ENCODE data around the gene ARHGAP12. TPM values are rescaled to one million over a fixed set of nuclear protein-coding genes. Genes with fewer than 3 reads are reported as not detected.
"Not testable (repeated sequence)": the region's sequence is repeated elsewhere in the genome, so short reads cannot be mapped to it uniquely, and the experiment has no call there.

Gene ARHGAP12
- polyA plus RNA-seq, 2 donors = 6.9 to 19.8 TPM

DNA sequence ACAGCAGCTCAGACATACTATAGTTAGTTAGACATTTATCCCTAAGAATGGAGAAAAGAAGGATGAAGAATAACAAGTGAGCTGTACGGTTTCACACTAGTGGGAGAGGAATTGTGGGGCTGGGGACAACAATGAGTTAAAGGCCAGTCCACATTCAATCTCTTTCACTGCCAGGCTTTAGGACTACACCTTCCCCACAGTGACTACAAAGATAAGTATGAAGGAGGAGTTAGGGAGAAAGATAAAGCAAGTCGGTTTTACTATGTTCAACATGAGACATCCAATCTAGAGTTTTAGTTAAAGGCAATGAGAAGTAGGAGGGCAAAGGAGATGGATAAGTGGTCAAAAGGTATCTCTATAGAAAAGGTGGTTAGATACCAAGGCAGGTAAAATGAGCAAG, 16.3 kb downstream of the ARHGAP12 start:
- Histone ChIP-seq H3K4me1 (ENCODE audit: control insufficient read depth in 2 of 2, insufficient read depth in 2 of 2, low read length in 1 of 2) (peaks cover 0 to 5% of the 10 kb centered on the region in 2 donors), H3K27ac (ENCODE audit: low read depth in 2 of 2, low read length in 1 of 2) (no peak overlapping the region), H3K4me3 (ENCODE audit: low read depth in 1 of 2, low read length in 2 of 2) (no peak overlapping the region), H3K36me3 (ENCODE audit: control insufficient read depth in 2 of 2, insufficient read depth in 2 of 2, low read length in 1 of 2) (no peaks in the 10 kb centered on the region), H3K9me3 (ENCODE audit: control insufficient read depth in 2 of 2, insufficient read depth in 1 of 2, low read depth in 1 of 2, low read length in 1 of 2) (no peaks in the 10 kb centered on the region), H3K27me3 (ENCODE audit: control insufficient read depth in 1 of 2, insufficient read depth in 2 of 2, low read length in 2 of 2) (no peaks in the 10 kb centered on the region)
- 36 to 45% methylated on average over 2 of the region's 2 CpGs for WGBS, 2 donors

- H3K4me3 ChIP-seq (ENCODE audit: low read depth in 1 of 2, low read length in 2 of 2) = no peak overlapping the region
- no peaks in the 10 kb centered on the region for H3K27me3 ChIP-seq (ENCODE audit: control insufficient read depth in 1 of 2, insufficient read depth in 2 of 2, low read length in 2 of 2)
- H3K9me3 ChIP-seq (ENCODE audit: control insufficient read depth in 2 of 2, insufficient read depth in 1 of 2, low read depth in 1 of 2, low read length in 1 of 2) = no peaks in the 10 kb centered on the region
- H3K4me1 ChIP-seq (ENCODE audit: control insufficient read depth in 2 of 2, insufficient read depth in 2 of 2, low read length in 1 of 2) = peaks cover 0 to 5% of the 10 kb centered on the region in 2 donors
- WGBS, 2 donors = 85 to 97% methylated on average over 3 of the region's 3 CpGs
- H3K36me3 ChIP-seq (ENCODE audit: control insufficient read depth in 2 of 2, insufficient read depth in 2 of 2, low read length in 1 of 2) = no peaks in the 10 kb centered on the region
- no peak overlapping the region for H3K27ac ChIP-seq (ENCODE audit: low read depth in 2 of 2, low read length in 1 of 2)
Observed at GRCh38 chr10:31910016-31910415, 18.6 kb downstream of the ARHGAP12 start.

- Histone ChIP-seq H3K36me3 (ENCODE audit: control insufficient read depth in 2 of 2, insufficient read depth in 2 of 2, low read length in 1 of 2) (no peaks in the 10 kb centered on the region), H3K4me3 (ENCODE audit: low read depth in 1 of 2, low read length in 2 of 2) (no peak overlapping the region), H3K27ac (ENCODE audit: low read depth in 2 of 2, low read length in 1 of 2) (no peak overlapping the region), H3K9me3 (ENCODE audit: control insufficient read depth in 2 of 2, insufficient read depth in 1 of 2, low read depth in 1 of 2, low read length in 1 of 2) (no peaks in the 10 kb centered on the region), H3K27me3 (ENCODE audit: control insufficient read depth in 1 of 2, insufficient read depth in 2 of 2, low read length in 2 of 2) (no peaks in the 10 kb centered on the region), H3K4me1 (ENCODE audit: control insufficient read depth in 2 of 2, insufficient read depth in 2 of 2, low read length in 1 of 2) (peaks cover 0 to 4% of the 10 kb centered on the region in 2 donors)
- 69 to 72% methylated on average over 7 of the region's 7 CpGs for WGBS, 2 donors
Observed at GRCh38 chr10:31908157-31908556, 20.5 kb downstream of the ARHGAP12 start.

DNA sequence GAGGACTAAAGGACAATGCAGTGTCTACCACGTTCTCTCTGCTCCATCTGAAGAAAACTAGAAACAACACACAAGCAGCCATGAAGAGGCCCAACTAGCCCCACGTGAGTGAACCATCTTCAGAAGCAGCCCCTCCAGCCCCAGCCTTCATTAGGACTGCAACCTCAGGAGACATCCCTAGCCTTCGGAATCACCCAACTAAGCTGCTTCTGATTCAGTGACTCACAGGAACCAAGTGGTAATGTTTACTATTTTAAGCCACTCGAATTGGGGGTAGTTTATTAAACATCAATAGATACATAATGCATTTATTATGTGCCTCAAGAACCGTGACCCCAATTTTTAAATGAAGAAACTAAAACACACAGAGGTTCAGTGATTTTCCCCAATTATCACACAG, 22.6 kb downstream of the ARHGAP12 start:
- Histone ChIP-seq H3K27ac (ENCODE audit: low read depth in 2 of 2, low read length in 1 of 2) (no peak overlapping the region), H3K4me3 (ENCODE audit: low read depth in 1 of 2, low read length in 2 of 2) (no peak overlapping the region), H3K9me3 (ENCODE audit: control insufficient read depth in 2 of 2, insufficient read depth in 1 of 2, low read depth in 1 of 2, low read length in 1 of 2) (no peaks in the 10 kb centered on the region), H3K27me3 (ENCODE audit: control insufficient read depth in 1 of 2, insufficient read depth in 2 of 2, low read length in 2 of 2) (no peaks in the 10 kb centered on the region), H3K36me3 (ENCODE audit: control insufficient read depth in 2 of 2, insufficient read depth in 2 of 2, low read length in 1 of 2) (no peaks in the 10 kb centered on the region), H3K4me1 (ENCODE audit: control insufficient read depth in 2 of 2, insufficient read depth in 2 of 2, low read length in 1 of 2) (no peaks in the 10 kb centered on the region)
- 83 to 88% methylated on average over 5 of the region's 5 CpGs for WGBS, 2 donors

DNA sequence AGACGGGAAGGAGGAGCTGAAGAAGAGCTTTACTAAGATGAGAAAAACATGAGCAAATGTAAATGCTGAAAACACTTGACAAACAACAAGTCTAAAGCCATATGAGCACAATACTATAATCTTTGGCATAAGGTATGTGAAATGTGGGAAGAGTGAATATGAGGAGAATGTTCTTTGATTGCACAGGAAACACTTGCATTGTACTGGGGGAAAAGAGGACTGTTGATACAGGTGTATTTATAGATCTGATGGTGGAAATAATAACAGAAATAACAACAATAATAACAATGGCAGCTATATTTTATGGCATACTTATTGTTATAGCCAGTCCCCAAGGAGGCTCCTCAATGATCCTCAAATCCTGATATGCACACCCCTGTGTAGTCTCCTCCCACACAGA, 23.0 kb downstream of the ARHGAP12 start:
- Histone ChIP-seq H3K4me3 (ENCODE audit: low read depth in 1 of 2, low read length in 2 of 2) (no peak overlapping the region), H3K9me3 (ENCODE audit: control insufficient read depth in 2 of 2, insufficient read depth in 1 of 2, low read depth in 1 of 2, low read length in 1 of 2) (no peaks in the 10 kb centered on the region), H3K27ac (ENCODE audit: low read depth in 2 of 2, low read length in 1 of 2) (no peak overlapping the region), H3K4me1 (ENCODE audit: control insufficient read depth in 2 of 2, insufficient read depth in 2 of 2, low read length in 1 of 2) (no peaks in the 10 kb centered on the region), H3K27me3 (ENCODE audit: control insufficient read depth in 1 of 2, insufficient read depth in 2 of 2, low read length in 2 of 2) (no peaks in the 10 kb centered on the region), H3K36me3 (ENCODE audit: control insufficient read depth in 2 of 2, insufficient read depth in 2 of 2, low read length in 1 of 2) (no peaks in the 10 kb centered on the region)
- 79 to 84% methylated on average over 1 of the region's 1 CpG for WGBS, 2 donors

DNA sequence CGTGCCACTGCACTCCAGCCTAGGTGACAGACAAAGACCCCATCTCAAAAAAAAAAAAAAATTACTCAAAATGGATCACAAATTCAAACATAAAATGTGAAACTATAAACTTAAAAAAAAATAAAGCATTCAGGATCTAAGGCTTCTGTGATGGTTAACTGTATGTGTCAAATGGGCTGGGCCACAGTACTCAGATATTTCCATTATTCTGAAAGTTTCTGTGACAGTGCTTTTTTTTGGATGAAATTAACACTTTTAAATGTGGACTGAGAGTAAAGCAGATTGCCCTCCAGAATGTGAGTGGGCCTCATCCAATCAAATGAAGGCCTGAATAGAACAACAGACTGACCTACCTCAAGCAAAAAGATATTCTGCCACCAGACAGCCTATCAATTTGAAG, 26.0 kb downstream of the ARHGAP12 start:
- no peak overlapping the region for H3K27ac ChIP-seq (ENCODE audit: low read depth in 2 of 2, low read length in 1 of 2)
- no peaks in the 10 kb centered on the region for H3K27me3 ChIP-seq (ENCODE audit: control insufficient read depth in 1 of 2, insufficient read depth in 2 of 2, low read length in 2 of 2)
- no peak overlapping the region for H3K4me3 ChIP-seq (ENCODE audit: low read depth in 1 of 2, low read length in 2 of 2)
- H3K4me1 ChIP-seq (ENCODE audit: control insufficient read depth in 2 of 2, insufficient read depth in 2 of 2, low read length in 1 of 2) = peaks cover 0 to 2% of the 10 kb centered on the region in 2 donors
- no peaks in the 10 kb centered on the region for H3K36me3 ChIP-seq (ENCODE audit: control insufficient read depth in 2 of 2, insufficient read depth in 2 of 2, low read length in 1 of 2)
- WGBS, 2 donors = 98 to 100% methylated on average over 1 of the region's 1 CpG
- no peaks in the 10 kb centered on the region for H3K9me3 ChIP-seq (ENCODE audit: control insufficient read depth in 2 of 2, insufficient read depth in 1 of 2, low read depth in 1 of 2, low read length in 1 of 2)

GRCh38 chr10:31897506-31897905, 31.1 kb downstream of the ARHGAP12 start:
- WGBS, 2 donors = 64 to 72% methylated on average over 2 of the region's 2 CpGs
- Histone ChIP-seq H3K36me3 (ENCODE audit: control insufficient read depth in 2 of 2, insufficient read depth in 2 of 2, low read length in 1 of 2) (no peaks in the 10 kb centered on the region), H3K27me3 (ENCODE audit: control insufficient read depth in 1 of 2, insufficient read depth in 2 of 2, low read length in 2 of 2) (no peaks in the 10 kb centered on the region), H3K4me3 (ENCODE audit: low read depth in 1 of 2, low read length in 2 of 2) (no peak overlapping the region), H3K4me1 (ENCODE audit: control insufficient read depth in 2 of 2, insufficient read depth in 2 of 2, low read length in 1 of 2) (peaks cover 0 to 2% of the 10 kb centered on the region in 2 donors), H3K27ac (ENCODE audit: low read depth in 2 of 2, low read length in 1 of 2) (no peak overlapping the region), H3K9me3 (ENCODE audit: control insufficient read depth in 2 of 2, insufficient read depth in 1 of 2, low read depth in 1 of 2, low read length in 1 of 2) (no peaks in the 10 kb centered on the region)

DNA sequence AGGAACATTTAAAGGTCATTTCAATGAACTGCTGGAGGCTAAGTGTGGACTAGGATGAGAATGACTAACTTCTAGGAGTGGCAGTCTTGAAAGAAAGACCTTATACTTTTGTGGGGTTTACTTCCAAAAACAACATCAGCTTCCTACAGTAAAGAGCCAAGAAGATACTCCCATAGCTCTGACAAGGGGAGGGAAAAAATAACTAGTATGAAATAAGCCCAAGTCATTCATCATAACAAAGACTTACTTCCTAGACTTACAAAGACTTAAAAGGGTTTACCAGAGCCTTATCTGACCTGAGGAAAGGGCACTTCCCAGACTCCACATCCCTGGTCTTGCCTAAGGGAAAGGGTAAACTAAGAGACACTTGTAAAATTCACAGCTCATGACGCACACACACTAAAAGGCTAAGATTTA, 31.7 kb downstream of the ARHGAP12 start:
- H3K36me3 ChIP-seq (ENCODE audit: control insufficient read depth in 2 of 2, insufficient read depth in 2 of 2, low read length in 1 of 2) = no peaks in the 10 kb centered on the region
- no peaks in the 10 kb centered on the region for H3K9me3 ChIP-seq (ENCODE audit: control insufficient read depth in 2 of 2, insufficient read depth in 1 of 2, low read depth in 1 of 2, low read length in 1 of 2)
- no peak overlapping the region for H3K4me3 ChIP-seq (ENCODE audit: low read depth in 1 of 2, low read length in 2 of 2)
- WGBS, 2 donors = 45 to 72% methylated on average over 1 of the region's 1 CpG
- no peak overlapping the region for H3K27ac ChIP-seq (ENCODE audit: low read depth in 2 of 2, low read length in 1 of 2)
- H3K27me3 ChIP-seq (ENCODE audit: control insufficient read depth in 1 of 2, insufficient read depth in 2 of 2, low read length in 2 of 2) = no peaks in the 10 kb centered on the region
- H3K4me1 ChIP-seq (ENCODE audit: control insufficient read depth in 2 of 2, insufficient read depth in 2 of 2, low read length in 1 of 2) = peaks cover 0 to 2% of the 10 kb centered on the region in 2 donors

DNA sequence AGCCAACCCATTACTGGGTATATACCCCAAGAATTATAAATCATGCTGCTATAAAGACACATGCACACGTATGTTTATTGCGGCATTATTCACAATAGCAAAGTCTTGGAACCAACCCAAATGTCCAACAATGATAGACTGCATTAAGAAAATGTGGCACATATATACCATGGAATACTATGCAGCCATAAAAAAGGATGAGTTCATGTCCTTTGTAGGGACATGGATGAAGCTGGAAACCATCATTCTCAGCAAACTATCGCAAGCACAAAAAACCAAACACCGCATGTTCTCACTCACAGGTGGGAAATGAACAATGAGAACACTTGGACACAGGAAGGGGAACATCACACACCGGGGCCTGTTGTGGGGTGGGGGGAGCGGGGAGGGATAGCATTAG, 32.9 kb downstream of the ARHGAP12 start:
- not testable (repeated sequence) for H3K4me1 ChIP-seq (ENCODE audit: control insufficient read depth in 2 of 2, insufficient read depth in 2 of 2, low read length in 1 of 2); H3K4me3 ChIP-seq (ENCODE audit: low read depth in 1 of 2, low read length in 2 of 2); H3K9me3 ChIP-seq (ENCODE audit: control insufficient read depth in 2 of 2, insufficient read depth in 1 of 2, low read depth in 1 of 2, low read length in 1 of 2); H3K27me3 ChIP-seq (ENCODE audit: control insufficient read depth in 1 of 2, insufficient read depth in 2 of 2, low read length in 2 of 2); H3K36me3 ChIP-seq (ENCODE audit: control insufficient read depth in 2 of 2, insufficient read depth in 2 of 2, low read length in 1 of 2); H3K27ac ChIP-seq (ENCODE audit: low read depth in 2 of 2, low read length in 1 of 2)
- WGBS, 2 donors = 92 to 93% methylated on average over 5 to 6 of the region's 6 CpGs

- H3K9me3 ChIP-seq (ENCODE audit: control insufficient read depth in 2 of 2, insufficient read depth in 1 of 2, low read depth in 1 of 2, low read length in 1 of 2) = no peaks in the 10 kb centered on the region
- no peak overlapping the region for H3K4me3 ChIP-seq (ENCODE audit: low read depth in 1 of 2, low read length in 2 of 2)
- H3K27me3 ChIP-seq (ENCODE audit: control insufficient read depth in 1 of 2, insufficient read depth in 2 of 2, low read length in 2 of 2) = no peaks in the 10 kb centered on the region
- no peaks in the 10 kb centered on the region for H3K36me3 ChIP-seq (ENCODE audit: control insufficient read depth in 2 of 2, insufficient read depth in 2 of 2, low read length in 1 of 2)
- no peaks in the 10 kb centered on the region for H3K4me1 ChIP-seq (ENCODE audit: control insufficient read depth in 2 of 2, insufficient read depth in 2 of 2, low read length in 1 of 2)
- 24 to 56% methylated on average over 1 of the region's 1 CpG for WGBS, 2 donors
- no peak overlapping the region for H3K27ac ChIP-seq (ENCODE audit: low read depth in 2 of 2, low read length in 1 of 2)
Observed at GRCh38 chr10:31888442-31888841, 40.2 kb downstream of the ARHGAP12 start.
